A673 (cell line): ENCODE data around the gene FMN2. TPM values are rescaled to one million over a fixed set of nuclear protein-coding genes. Genes with fewer than 3 reads are reported as not detected.

Experiments
- BruUV-seq: library from RNA; stranded (reverse); fragments of 400-500 nt; replicated peaks from 2 replicates; lab custom pipeline; 2021; lab: Mats Ljungman, UMichigan
- CTCF ChIA-PET: fragments of 300-600 bp; sonication (Branson Sonifier 250); formaldehyde crosslinking; loops from one replicate; lab custom pipeline; 2022; ENCODE audit warnings: antibody characterized with exemption; lab: Charles Lee
- POLR2A ChIA-PET: fragments of 300-600 bp; sonication (Branson Sonifier 250); formaldehyde crosslinking; loops from one replicate; lab custom pipeline; 2022; ENCODE audit warnings: antibody characterized with exemption; ENCODE audit not compliant: low non-redundant PET; lab: Charles Lee
- DNase-seq: peaks from one replicate; pipeline ENCODE4 v3.0.0-alpha.2; 2015; ENCODE audit warnings: low spot score
- H3K27ac ChIP-seq: fragments of 200-600 bp; sonication (generic); 2 replicates; pipeline ENCODE4 v1.5.1; 2016; ENCODE audit warnings: mixed run types, low read depth, mild to moderate bottlenecking, mixed read lengths, antibody characterized with exemption, low read length; ENCODE audit not compliant: poor library complexity, severe bottlenecking
- H3K27me3 ChIP-seq: fragments of 200-600 bp; sonication (generic); replicated peaks from 2 replicates; pipeline ENCODE4 v1.6.1; 2017; ENCODE audit warnings: mixed run types, low read depth, mild to moderate bottlenecking, mixed read lengths, antibody characterized with exemption, low read length; ENCODE audit not compliant: insufficient read depth, poor library complexity
- H3K36me3 ChIP-seq: fragments of 200-600 bp; sonication (generic); 2 replicates; pipeline ENCODE4 v1.6.1; 2016; ENCODE audit warnings: mixed run types, mild to moderate bottlenecking, mixed read lengths, antibody characterized with exemption, low read length; ENCODE audit not compliant: insufficient read depth, poor library complexity, severe bottlenecking
- H3K4me1 ChIP-seq: fragments of 200-600 bp; sonication (generic); 2 replicates; pipeline ENCODE4 v1.6.1; 2017; ENCODE audit warnings: mixed run types, mild to moderate bottlenecking, mixed read lengths, antibody characterized with exemption, low read length; ENCODE audit not compliant: insufficient read depth, poor library complexity, severe bottlenecking
- H3K4me3 ChIP-seq: fragments of 200-600 bp; sonication (generic); 2 replicates; pipeline ENCODE4 v1.5.1; 2016; ENCODE audit warnings: low read depth, mixed run types, mild to moderate bottlenecking, mixed read lengths, low read length; ENCODE audit not compliant: poor library complexity, severe bottlenecking
- H3K9me3 ChIP-seq: fragments of 200-600 bp; sonication (generic); 2 replicates; pipeline ENCODE4 v1.6.1; 2016; ENCODE audit warnings: mixed run types, low read depth, mild to moderate bottlenecking, mixed read lengths, antibody characterized with exemption, low read length; ENCODE audit not compliant: poor library complexity, severe bottlenecking
- CTCF ChIP-seq: fragments of 300-800, 200-600 bp; sonication (generic); conservative IDR thresholded peaks from 2 replicates; pipeline ENCODE4 v1.5.1; 2017; ENCODE audit warnings: low read depth, mild to moderate bottlenecking, antibody characterized with exemption, low read length, moderate library complexity, mixed read lengths
- EZH2 ChIP-seq: fragments of 200-600 bp; sonication (generic); IDR thresholded peaks from 2 replicates; pipeline ENCODE4 v1.6.1; 2017; ENCODE audit warnings: borderline replicate concordance, low read depth, mild to moderate bottlenecking, mixed read lengths, antibody characterized with exemption, low read length; ENCODE audit not compliant: poor library complexity, severe bottlenecking
- intact Hi-C: fragments of 100-400 bp; cut with micrococcal nuclease; formaldehyde crosslinking; loops from one replicate; pipeline ENCODE4 v1.10.0; 2022; ENCODE audit not compliant: unreplicated experiment
- total RNA-seq: library from RNA; stranded (reverse); gene quantifications from 2 replicates; pipeline ENCODE4 v1.2.3, GENCODE V29; 2021

The FMN2 gene
- total RNA-seq, 1 experiment from 2014 or later, result not detected

GRCh38 chr1:240511789-240512188, 420.1 kb downstream of the FMN2 start:
- no peak for DNase-seq
- ChIA-PET POLR2A (no interaction called here), CTCF (no interaction called here)
- intact Hi-C loops, result no loop called here
- no TSS peak for BruUV-seq
- Histone ChIP-seq H3K9me3 (no peaks in the 10 kb centered on the region), H3K27ac (no peak overlapping the region), H3K36me3 (no peaks in the 10 kb centered on the region), H3K4me3 (no peak overlapping the region), H3K27me3 (peaks cover 11% of the 10 kb centered on the region), H3K4me1 (no peaks in the 10 kb centered on the region)
- TF ChIP-seq EZH2 (no peak), CTCF (no peak)

GRCh38 chr1:240515505-240515904, 423.8 kb downstream of the FMN2 start:
- TF ChIP-seq EZH2 (no peak), CTCF (no peak)
- intact Hi-C loops, result no loop called here
- Histone ChIP-seq H3K36me3 (no peaks in the 10 kb centered on the region), H3K27ac (no peak overlapping the region), H3K4me1 (no peaks in the 10 kb centered on the region), H3K27me3 (peaks cover 23% of the 10 kb centered on the region), H3K9me3 (no peaks in the 10 kb centered on the region), H3K4me3 (no peak overlapping the region)
- CTCF ChIA-PET, result no interaction called here
- no TSS peak for BruUV-seq
- DNase-seq, result peak; percentile 36
- POLR2A ChIA-PET, result no interaction called here

- Histone ChIP-seq H3K4me3 (no peak overlapping the region), H3K4me1 (no peaks in the 10 kb centered on the region), H3K27me3 (peaks cover 23% of the 10 kb centered on the region), H3K9me3 (no peaks in the 10 kb centered on the region), H3K36me3 (no peaks in the 10 kb centered on the region), H3K27ac (no peak overlapping the region)
- TF ChIP-seq CTCF (no peak), EZH2 (no peak)
- POLR2A ChIA-PET, result no interaction called here
- DNase-seq, result no peak
- intact Hi-C loops, result no loop called here
- CTCF ChIA-PET, result no interaction called here
- BruUV-seq, result no TSS peak
Observed at GRCh38 chr1:240516069-240516468, 424.4 kb downstream of the FMN2 start.
